Stimulated activated naive CD8-positive, alpha-beta T cell treated with anti-CD3 and anti-CD28 coated beads, Interleukin-15, Interleukin-2, amounts not matched to agents 100 U/mL and 50 U/mL, for 24 hours (primary cell): ENCODE results near the gene ASB14.
"Not testable (repeated sequence)": the region's sequence is repeated elsewhere in the genome, so short reads cannot be mapped to it uniquely, and the experiment has no call there.

Source experiments
- ATAC-seq: fragments of 150-1000 bp; cut with Tn5 transposase; one replicate; pipeline ENCODE4 v1.10.0; 2021
- DNase-seq: peaks from one replicate; pipeline ENCODE4 v3.0.0; 2021

ASB14 gene

GRCh38 chr3:57292159-57292896 lies at the start of gene ASB14:
Gene ASB14, minus strand, starts transcription at chr3:57292685. Its CDS starts 652 bp downstream, at chr3:57292033.
- ATAC-seq (no peak), DNase-seq (no peak)

GRCh38 chr3:57339071-57339642 lies 46.7 kb upstream of the ASB14 start:
- not testable (repeated sequence) for ATAC-seq, DNase-seq

- not testable (repeated sequence) for DNase-seq, ATAC-seq
Measured at GRCh38 chr3:57338272-57339070, 46.0 kb upstream of the ASB14 start.

- no peak for ATAC-seq
Measured at GRCh38 chr3:57335283-57335938, 42.9 kb upstream of the ASB14 start.

GRCh38 chr3:57331078-57331610 lies 38.7 kb upstream of the ASB14 start:
- no peak for DNase-seq
- ATAC-seq = no peak

More at GRCh38 chr3:57335283-57335938, 42.9 kb upstream of the ASB14 start:
- DNase-seq = no peak

- not testable (repeated sequence) for ATAC-seq
Measured at GRCh38 chr3:57326498-57326897, 34.0 kb upstream of the ASB14 start.

GRCh38 chr3:57314204-57314603 lies 21.7 kb upstream of the ASB14 start:
- no peak for ATAC-seq
- no peak for DNase-seq

More at GRCh38 chr3:57326498-57326897, 34.0 kb upstream of the ASB14 start:
- DNase-seq = not testable (repeated sequence)

GRCh38 chr3:57309769-57310360 lies 17.4 kb upstream of the ASB14 start:
- ATAC-seq (no peak), DNase-seq (no peak)

GRCh38 chr3:57303520-57303919 lies 11.0 kb upstream of the ASB14 start:
- ATAC-seq, DNase-seq: not testable (repeated sequence)

- ATAC-seq = peak; percentile 49
- no peak for DNase-seq
Measured at GRCh38 chr3:57298041-57298440, 5.6 kb upstream of the ASB14 start.

- ATAC-seq (no peak), DNase-seq (no peak)
Measured at GRCh38 chr3:57292897-57293526, 527 bp upstream of the ASB14 start.

GRCh38 chr3:57288403-57288802 lies 4.1 kb downstream of the ASB14 start:
- DNase-seq = no peak
- ATAC-seq = no peak

GRCh38 chr3:57287205-57287604 lies 5.3 kb downstream of the ASB14 start:
- no peak for ATAC-seq
- DNase-seq = no peak

- no peak for ATAC-seq
- no peak for DNase-seq
Measured at GRCh38 chr3:57283334-57283733, 9.2 kb downstream of the ASB14 start.

GRCh38 chr3:57281715-57282114 lies 10.8 kb downstream of the ASB14 start:
- DNase-seq (no peak), ATAC-seq (peak; percentile 19)

- DNase-seq (no peak), ATAC-seq (no peak)
Measured at GRCh38 chr3:57279685-57280084, 12.8 kb downstream of the ASB14 start.

- no peak for ATAC-seq
- no peak for DNase-seq
Measured at GRCh38 chr3:57278237-57278636, 14.2 kb downstream of the ASB14 start.

GRCh38 chr3:57275393-57275792 lies 17.1 kb downstream of the ASB14 start:
- DNase-seq = no peak
- no peak for ATAC-seq

GRCh38 chr3:57274845-57275244 lies 17.6 kb downstream of the ASB14 start:
- DNase-seq (no peak), ATAC-seq (no peak)

GRCh38 chr3:57268416-57268815 lies 24.1 kb downstream of the ASB14 start:
- ATAC-seq (no peak), DNase-seq (no peak)

GRCh38 chr3:57261929-57262328 lies 30.6 kb downstream of the ASB14 start:
- DNase-seq (no peak), ATAC-seq (no peak)
